Measurements from ENCODE around the gene SLC25A10. TPM values are rescaled to one million over a fixed set of nuclear protein-coding genes. Genes with fewer than 3 reads are reported as not detected.

SLC25A10 gene
- total RNA-seq, 1 donor from 2014 or later = 6.7 TPM

GRCh38 chr17:81720267-81721071, 8.4 kb downstream of the SLC25A10 start:
- no peaks in the 10 kb centered on the region for H3K36me3 Mint-ChIP-seq (ENCODE audit: low read depth, unreplicated experiment)
- no peak overlapping the region for H3K27ac Mint-ChIP-seq (ENCODE audit: unreplicated experiment)
- peaks cover 10% of the 10 kb centered on the region for H3K4me1 Mint-ChIP-seq (ENCODE audit: unreplicated experiment)
- no peak for DNase-seq (ENCODE audit: low spot score)
- TF ChIP-seq CTCF (IDR thresholded peaks at IDR 0.05; ENCODE audit: unreplicated experiment) = no peak
- peaks cover 7% of the 10 kb centered on the region for H3K27me3 Mint-ChIP-seq (ENCODE audit: unreplicated experiment)
- no peak overlapping the region for H3K4me3 Mint-ChIP-seq (ENCODE audit: unreplicated experiment)
- no peaks in the 10 kb centered on the region for H3K9me3 Mint-ChIP-seq (ENCODE audit: unreplicated experiment)

- H3K4me1 Mint-ChIP-seq (ENCODE audit: unreplicated experiment) = peaks cover 10% of the 10 kb centered on the region
- H3K27me3 Mint-ChIP-seq (ENCODE audit: unreplicated experiment) = peaks cover 9% of the 10 kb centered on the region
- H3K27ac Mint-ChIP-seq (ENCODE audit: unreplicated experiment) = no peak overlapping the region
- TF ChIP-seq CTCF (IDR thresholded peaks at IDR 0.05; ENCODE audit: unreplicated experiment) = no peak
- H3K4me3 Mint-ChIP-seq (ENCODE audit: unreplicated experiment) = no peak overlapping the region
- no peaks in the 10 kb centered on the region for H3K36me3 Mint-ChIP-seq (ENCODE audit: low read depth, unreplicated experiment)
- no peak for DNase-seq (ENCODE audit: low spot score)
- H3K9me3 Mint-ChIP-seq (ENCODE audit: unreplicated experiment) = no peaks in the 10 kb centered on the region
Observed at GRCh38 chr17:81722184-81723120, 10.4 kb downstream of the SLC25A10 start.

- no peak for DNase-seq (ENCODE audit: low spot score)
- no peak for TF ChIP-seq CTCF (IDR thresholded peaks at IDR 0.05; ENCODE audit: unreplicated experiment)
- Mint-ChIP-seq H3K27ac (ENCODE audit: unreplicated experiment) (no peak overlapping the region), H3K36me3 (ENCODE audit: low read depth, unreplicated experiment) (no peaks in the 10 kb centered on the region), H3K4me1 (ENCODE audit: unreplicated experiment) (peaks cover 10% of the 10 kb centered on the region), H3K4me3 (ENCODE audit: unreplicated experiment) (no peak overlapping the region), H3K9me3 (ENCODE audit: unreplicated experiment) (no peaks in the 10 kb centered on the region), H3K27me3 (ENCODE audit: unreplicated experiment) (peaks cover 7% of the 10 kb centered on the region)
Observed at GRCh38 chr17:81723651-81724209, 11.6 kb downstream of the SLC25A10 start.

- Mint-ChIP-seq H3K4me3 (ENCODE audit: unreplicated experiment) (no peak overlapping the region), H3K4me1 (ENCODE audit: unreplicated experiment) (peaks cover 10% of the 10 kb centered on the region), H3K9me3 (ENCODE audit: unreplicated experiment) (no peaks in the 10 kb centered on the region), H3K27ac (ENCODE audit: unreplicated experiment) (no peak overlapping the region), H3K27me3 (ENCODE audit: unreplicated experiment) (peaks cover 7% of the 10 kb centered on the region), H3K36me3 (ENCODE audit: low read depth, unreplicated experiment) (no peaks in the 10 kb centered on the region)
- no peak for TF ChIP-seq CTCF (IDR thresholded peaks at IDR 0.05; ENCODE audit: unreplicated experiment)
- DNase-seq (ENCODE audit: low spot score) = no peak
Observed at GRCh38 chr17:81725439-81725838, 13.4 kb downstream of the SLC25A10 start.

Data from endothelial cell (in vitro differentiated cells).